ENCODE measurements around the gene BASP1. TPM values are rescaled to one million over a fixed set of nuclear protein-coding genes. Genes with fewer than 3 reads are reported as not detected.

The BASP1 gene
- total RNA-seq, 2 donors from 2014 or later: 3.7 to 5.0 TPM

DNA sequence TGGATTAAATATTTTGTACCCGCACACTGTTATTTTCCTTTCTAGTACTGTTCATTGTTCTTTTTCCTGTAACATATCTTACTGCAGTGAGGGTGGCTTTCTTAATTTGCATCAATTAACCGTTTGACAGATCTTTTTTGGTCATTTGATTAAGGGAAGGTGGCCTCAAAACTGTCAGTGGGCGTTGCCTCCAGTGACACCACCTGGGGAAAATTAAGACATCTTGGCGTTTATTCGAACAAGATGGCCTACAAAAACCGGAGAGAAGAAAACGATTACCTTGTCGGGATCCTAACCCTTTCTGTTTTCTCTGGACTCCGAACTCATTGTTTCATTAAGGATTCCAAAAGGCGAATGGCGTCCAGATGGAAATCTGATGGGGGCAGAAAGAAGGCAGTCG is 2.0 kb downstream of the BASP1 start:
- ATAC-seq (no peak), DNase-seq (no peak)
- intact Hi-C loops (cut with DNase I, micrococcal nuclease): loop anchor here (10.0 kb wide), 2 partner anchors 1065 to 1095 kb away; no protein-coding TSS in a partner anchor

DNA sequence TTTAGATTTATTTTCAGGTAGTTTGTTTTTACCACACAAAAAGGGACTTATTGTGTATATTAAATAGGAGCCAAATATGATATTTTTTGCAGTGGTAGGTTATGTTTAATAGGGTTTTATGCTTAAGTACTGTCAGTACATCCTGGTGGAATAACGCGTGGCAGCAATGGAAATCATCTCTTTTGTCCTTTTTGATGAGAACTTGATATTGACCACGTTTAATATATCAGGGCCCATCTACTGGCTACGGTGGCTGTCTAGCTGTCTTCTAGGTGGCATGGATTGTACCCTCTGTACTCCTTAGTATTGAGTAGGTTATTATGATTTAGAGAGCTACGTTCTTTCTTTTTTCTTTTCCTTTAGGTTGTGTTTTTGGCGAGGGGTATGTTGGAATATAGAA is 2.6 kb downstream of the BASP1 start:
- ATAC-seq (no peak), DNase-seq (no peak)
- intact Hi-C loops (cut with DNase I, micrococcal nuclease): loop anchor here (10.0 kb wide), 2 partner anchors 1065 to 1095 kb away; no protein-coding TSS in a partner anchor

DNA sequence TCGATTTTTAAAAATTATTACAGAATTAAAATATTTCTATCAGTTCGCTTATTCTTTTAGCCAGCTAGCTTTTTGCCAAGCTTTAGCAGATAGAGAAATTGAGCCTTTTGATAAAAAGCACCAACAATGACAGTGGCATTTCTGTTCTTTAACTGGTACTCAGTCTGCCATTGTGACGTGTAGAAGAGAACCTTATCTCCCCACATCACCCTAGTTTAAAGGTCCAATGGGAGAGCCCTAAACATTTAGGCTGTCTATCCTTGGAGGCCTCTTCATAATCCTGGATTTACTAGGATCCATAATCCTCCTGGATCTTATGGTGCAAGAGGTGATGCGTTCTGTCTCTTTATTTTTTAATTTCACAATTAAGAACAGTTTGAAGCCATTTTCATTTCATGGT is 3.0 kb downstream of the BASP1 start:
- no peak for DNase-seq
- no peak for ATAC-seq
- intact Hi-C loops (cut with DNase I, micrococcal nuclease): no loop called here

DNA sequence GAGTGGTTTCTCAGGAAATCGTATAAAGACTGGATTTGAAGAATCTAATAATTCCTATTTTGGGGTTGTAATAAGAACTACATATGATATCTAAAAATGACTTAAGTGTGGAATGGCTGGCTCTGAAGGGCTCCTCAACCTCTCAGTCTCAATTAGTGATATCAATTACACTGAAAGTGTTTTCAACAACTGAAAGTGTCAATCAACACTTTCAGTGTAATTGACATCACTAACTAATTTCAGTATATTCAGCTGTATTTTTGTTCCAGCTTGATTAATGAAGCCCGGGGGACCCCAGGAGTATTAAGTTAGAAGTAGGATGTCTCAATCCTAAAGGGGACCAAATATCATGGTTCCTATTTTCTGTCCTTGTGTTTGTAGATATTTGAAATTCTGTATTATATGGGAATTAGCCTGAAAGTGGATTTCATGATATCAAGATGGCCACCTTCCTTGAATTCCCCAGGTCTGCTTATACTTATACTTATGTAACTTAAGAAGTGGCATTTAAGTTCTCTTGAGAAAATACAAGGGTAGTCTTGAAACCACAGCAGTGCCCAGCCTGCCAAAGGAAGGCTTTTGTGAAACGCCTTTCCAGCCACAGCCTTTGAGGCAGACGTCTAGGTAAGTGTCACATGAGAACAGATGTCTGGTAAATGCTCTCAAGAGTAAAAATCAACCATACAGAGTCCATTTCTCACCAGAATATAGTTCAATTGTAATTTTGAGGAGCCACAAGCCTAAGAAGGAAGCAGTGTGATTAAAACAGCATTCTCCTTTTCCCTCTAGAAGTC is 4.6 kb downstream of the BASP1 start:
- DNase-seq (no peak), ATAC-seq (no peak)
- intact Hi-C loops (cut with DNase I, micrococcal nuclease): no loop called here

DNA sequence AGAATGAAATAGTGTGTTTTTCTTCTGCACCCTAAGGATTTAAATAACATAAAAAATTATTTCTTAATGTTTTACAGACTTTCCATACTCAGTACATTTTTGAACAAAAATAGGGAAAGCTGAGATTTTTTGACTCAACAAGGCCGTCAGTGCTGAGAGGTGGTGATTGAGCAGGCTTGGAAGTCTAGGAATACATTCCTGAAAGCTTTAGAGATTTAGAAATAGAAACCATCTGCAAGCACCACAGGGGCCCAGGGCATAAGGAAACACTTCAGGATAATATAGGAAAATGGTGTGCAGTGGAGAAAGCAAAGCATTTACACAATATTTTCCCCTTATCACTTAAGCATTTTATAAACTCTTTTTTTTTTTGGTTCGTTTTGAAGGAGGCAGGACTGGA is 5.2 kb downstream of the BASP1 start:
- ATAC-seq: no peak
- intact Hi-C loops (cut with DNase I, micrococcal nuclease): no loop called here
- no peak for DNase-seq

DNA sequence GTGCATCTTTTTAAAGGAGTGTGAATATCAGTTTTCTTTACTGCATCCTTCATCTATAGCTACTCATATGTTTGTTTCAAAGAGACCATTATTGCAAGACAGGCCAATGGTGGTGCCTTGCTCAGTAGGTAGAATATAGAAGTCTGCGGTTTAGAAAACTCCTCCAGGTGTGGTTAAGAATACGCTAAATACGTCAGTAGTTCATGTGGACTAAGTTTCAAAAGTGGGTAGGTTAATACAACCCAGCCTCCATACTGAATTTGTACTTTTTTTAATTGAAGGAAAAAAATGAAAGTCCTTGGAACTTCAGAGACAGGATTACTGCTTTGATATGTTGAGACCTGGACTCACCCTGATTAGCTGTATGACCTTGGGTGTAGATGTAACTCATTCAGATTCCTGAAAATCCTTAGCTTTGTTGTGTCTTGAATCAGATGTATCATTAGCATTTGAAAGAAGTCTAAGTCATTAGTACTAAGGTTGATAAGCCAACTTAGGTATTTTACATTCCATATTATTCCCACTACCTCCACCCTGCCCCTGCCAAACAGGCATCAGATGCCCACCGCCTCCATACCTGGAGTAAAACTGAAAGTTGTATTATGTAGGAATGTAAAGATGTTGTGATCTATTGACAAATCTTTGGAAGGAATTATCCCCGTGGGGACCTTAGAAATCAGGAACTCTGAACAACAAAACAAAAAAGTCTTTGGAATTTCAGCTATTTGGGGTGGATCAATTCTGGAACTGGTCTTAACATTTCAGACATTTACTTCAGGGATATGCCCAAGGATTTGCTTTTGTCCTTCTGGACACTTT is 6.1 kb downstream of the BASP1 start:
- DNase-seq (no peak), ATAC-seq (no peak)
- intact Hi-C loops (cut with DNase I, micrococcal nuclease): no loop called here

DNA sequence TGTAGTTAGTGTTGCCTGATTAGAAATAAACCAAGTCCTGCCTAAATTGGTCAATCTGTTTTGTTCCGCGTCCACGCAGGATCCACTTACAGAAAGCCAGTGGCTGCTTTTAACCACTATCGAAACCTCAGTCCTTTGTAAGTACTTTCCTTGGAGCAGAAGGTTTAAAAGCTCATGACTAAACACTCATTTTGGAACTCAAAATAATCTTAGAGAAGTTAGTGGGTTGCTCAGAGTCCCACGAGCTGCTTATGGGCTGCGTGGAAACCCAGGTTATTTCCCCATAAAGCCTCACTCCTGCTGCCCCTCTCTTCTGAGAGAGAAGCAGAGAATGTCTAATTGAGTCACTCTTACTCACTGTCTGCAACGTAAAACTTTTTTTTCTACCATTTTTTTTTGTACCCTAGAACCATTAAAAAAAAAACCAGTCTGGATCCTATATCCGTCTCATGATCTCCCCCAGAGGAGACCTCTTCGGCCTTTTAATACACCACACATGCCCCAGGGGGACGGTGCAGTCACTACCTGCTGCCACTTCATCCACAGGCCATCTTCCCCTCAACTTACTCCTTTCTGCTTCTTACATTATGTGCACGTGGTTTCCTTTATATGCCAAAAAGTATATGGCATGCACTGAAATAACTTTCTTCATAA is 7.6 kb downstream of the BASP1 start:
- intact Hi-C loops (cut with DNase I, micrococcal nuclease): no loop called here
- no peak for DNase-seq
- no peak for ATAC-seq

DNA sequence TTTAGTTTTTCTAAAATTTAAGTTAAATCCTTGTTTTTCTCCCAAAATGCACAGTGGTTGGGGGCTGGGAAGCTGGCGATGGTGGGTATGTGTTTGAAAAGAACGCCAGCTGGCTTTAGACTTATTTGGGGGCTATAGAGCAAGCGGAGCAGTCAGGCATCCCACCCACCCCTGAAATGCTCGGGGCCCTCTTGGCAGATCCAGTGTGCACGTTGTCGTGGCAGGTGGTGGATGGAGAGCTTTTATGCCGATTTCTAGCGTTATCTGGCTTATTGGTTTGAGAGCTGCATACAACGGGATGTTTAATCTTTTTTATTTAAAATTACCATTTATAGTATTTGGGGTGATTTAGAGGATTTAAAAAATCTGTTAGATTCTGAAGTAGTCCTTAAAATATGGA is 8.1 kb downstream of the BASP1 start:
- intact Hi-C loops (cut with DNase I, micrococcal nuclease): no loop called here
- DNase-seq: no peak
- ATAC-seq: no peak

DNA sequence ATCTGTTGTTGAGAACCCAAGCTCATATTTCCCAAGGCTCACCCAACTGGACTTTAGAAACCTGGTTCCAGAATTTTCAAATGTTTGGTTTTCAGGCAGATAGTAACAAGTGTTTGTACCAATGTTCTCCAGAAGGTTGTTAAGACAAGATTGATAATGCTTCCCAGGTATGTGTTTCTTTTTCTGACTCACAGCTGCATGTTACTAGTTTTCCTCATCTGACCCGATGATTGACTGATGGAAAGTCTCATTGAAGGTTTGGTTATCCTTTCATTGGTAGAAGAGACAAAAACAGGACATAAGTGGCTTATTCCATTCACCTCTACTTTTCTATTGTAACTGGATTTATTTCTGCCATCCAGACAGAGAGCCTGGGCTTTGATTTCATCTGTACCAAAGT is 10.4 kb downstream of the BASP1 start:
- intact Hi-C loops (cut with DNase I, micrococcal nuclease): no loop called here
- no peak for DNase-seq
- no peak for ATAC-seq

DNA sequence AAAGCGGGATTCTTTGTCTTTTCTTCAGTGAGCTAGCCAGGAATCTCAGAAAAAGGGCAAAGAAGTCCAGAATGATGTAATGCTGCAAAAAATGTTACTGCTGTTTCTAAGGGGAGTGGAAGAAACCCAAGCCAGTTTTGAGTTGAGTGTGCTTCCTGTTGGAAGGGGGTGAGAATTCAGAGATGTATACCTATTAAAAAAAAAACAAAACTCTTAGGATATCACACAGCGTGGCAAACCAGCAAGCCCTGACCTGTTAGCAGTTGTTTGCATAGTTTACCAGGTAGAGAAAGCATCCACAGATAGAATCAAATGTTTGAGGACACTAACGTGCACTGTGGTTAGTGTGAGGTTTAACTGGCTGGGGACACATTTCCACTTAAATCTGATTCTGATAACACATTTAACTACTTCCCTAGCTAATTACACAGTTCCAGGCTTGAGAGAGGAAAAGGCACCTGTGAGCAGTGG is 11.4 kb downstream of the BASP1 start:
- intact Hi-C loops (cut with DNase I, micrococcal nuclease): no loop called here
- no peak for DNase-seq
- no peak for ATAC-seq

DNA sequence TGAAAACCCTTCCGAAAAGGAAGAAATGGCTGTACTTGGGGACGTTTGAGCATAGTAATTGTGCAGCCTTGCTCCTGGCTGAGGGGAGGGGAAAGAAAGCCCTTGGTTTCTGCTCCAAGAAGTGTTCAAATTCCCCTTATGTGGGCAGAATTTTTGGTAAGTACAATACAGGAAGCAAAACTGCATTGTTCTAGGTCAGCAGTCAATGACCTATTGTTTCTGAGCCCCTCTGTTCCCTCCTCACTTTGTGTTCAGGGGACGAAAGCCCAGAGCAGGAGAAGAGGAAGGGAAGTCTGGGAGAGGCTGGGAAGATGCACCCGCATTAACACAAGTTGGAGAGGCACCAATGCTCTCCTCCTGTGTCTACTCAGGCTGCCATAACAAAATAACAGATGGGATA is 11.9 kb downstream of the BASP1 start:
- ATAC-seq: no peak
- intact Hi-C loops (cut with DNase I, micrococcal nuclease): no loop called here
- no peak for DNase-seq

DNA sequence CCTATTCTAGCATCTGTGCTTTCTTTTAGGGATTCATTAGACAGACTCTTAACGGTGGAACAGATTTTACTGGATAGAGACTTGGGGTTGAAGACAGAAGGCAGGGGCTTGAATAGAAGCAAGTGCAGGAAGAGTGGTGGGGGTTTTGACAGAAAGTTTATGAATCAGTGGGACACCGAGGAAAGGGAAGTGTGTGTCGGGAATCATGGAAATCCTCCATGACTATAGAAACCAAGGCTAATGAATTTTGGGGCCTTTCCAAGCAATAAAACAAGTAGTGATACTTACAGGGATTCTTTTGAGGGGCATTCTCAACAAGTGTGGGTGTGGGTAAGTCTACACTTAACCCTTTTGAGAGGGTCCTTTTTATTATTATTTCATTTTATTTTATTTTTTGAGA is 12.8 kb downstream of the BASP1 start:
- intact Hi-C loops (cut with DNase I, micrococcal nuclease): no loop called here
- no peak for DNase-seq
- ATAC-seq: no peak

DNA sequence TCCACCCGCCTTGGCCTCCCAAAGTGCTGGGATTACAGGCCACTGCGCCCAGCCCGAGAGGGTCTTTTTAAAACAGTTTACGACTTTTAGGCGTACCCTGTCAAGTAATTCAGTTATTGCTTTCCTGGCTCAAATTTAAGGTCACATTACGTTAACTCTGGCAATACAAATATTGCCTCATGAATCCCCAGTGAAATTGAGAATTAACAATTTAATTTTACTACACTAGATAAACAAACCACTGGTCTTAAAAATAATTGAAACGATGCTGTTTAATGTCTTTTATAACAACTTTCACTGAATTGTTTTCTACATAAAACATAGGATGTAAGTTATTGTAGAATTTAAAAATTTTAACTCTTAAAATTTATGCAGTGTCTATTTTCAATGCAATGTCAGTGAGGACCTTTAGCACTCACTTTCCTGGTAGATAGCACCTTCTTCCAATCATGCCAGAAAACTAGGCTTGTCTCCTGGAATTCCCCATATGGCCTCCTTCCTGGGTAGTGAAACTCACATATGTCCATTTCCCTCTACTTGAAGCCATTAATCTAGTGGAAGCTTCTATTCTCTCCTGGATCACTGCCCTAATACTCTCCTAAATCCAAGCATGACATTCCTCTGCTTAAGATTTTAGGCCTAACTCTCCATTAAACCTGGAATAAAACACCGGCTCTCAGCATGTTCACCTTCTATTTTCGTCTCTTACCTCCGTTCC is 13.5 kb downstream of the BASP1 start:
- DNase-seq: no peak
- no peak for ATAC-seq
- intact Hi-C loops (cut with DNase I, micrococcal nuclease): no loop called here

DNA sequence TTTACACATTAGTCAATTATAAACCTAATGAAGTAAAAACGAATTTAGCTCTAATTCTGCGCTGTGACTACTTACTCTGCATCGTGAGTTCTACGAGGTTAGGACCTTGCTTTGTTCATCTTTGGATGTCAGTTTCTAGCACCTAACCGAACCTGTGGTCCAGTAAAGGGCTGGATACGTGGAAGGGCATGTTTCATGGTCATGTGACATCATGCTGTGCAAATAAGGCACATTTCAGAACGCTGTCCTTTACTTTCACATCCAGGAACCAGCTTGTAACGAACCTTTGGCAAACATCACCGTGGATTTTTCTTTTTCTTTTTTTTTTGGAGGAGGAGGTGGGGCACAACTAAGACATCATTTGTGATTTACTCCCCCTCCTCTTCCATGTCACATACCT is 15.0 kb downstream of the BASP1 start:
- ATAC-seq: no peak
- DNase-seq: no peak
- intact Hi-C loops (cut with DNase I, micrococcal nuclease): no loop called here

DNA sequence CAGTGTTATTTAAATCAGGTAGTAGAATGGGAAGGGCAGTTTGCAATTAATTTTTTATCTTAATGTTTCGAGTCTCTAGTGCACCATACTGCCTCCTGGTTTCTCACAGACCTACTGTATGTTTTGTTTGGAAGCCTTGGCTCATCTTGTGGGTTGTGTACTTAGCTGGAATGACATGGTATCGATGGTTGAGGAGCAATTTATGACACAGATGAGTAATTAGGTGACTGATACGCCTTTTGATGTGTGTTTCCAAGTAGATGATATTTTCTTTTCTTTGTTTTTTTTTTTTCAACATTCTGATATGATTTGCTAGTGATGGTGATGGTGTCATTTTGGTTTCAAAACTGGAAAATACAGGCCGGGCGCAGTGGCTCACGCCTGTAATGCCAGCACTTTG is 16.1 kb downstream of the BASP1 start:
- DNase-seq: no peak
- no peak for ATAC-seq
- intact Hi-C loops (cut with DNase I, micrococcal nuclease): no loop called here

DNA sequence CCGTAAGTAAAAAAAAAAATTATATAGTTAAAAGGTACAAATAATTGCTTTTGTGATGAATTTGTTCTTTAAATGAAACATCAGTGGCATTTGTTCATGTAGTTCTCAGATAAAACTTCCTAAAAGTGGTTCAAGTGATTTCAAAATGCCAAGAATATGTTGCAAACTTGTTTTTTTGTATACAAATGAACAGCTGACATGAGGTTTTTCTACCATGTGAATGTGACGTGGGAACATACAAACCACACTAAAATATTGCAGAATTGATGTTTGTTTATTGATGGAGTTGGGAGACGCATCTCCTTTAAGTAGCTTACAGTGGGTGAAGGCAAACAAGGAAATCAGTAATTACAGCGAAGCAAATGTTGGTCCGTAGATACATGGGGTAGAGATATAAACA is 16.9 kb downstream of the BASP1 start:
- intact Hi-C loops (cut with DNase I, micrococcal nuclease): no loop called here
- ATAC-seq: no peak

DNA sequence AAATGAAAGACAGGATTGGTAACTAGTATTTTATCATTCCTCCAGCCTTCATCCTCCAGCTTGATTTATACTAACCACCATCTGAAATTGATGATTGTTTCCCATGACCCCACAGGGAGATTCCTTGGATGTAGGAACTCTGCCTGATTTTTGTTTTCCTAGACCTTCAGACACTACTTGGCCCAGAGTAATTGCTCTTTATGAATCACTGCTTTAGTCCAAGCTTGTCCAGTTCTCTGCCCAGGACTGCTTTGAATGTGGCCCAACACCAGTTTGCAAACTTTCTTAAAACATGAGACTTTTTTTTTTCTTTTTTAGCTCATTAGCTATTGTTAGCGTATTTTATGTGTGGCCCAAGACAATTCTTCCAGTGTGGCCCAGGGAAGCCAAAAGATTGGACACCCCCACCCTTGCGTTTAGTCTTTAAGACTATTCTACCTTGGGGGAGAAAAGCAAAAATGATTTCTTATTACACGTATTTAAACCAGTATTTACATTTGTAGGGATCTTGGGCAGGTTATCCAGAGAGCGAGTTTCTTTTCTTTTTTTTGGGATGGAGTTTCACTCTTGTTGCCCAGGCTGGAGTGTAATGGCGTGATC is 18.4 kb downstream of the BASP1 start:
- no peak for ATAC-seq
- no peak for DNase-seq
- intact Hi-C loops (cut with DNase I, micrococcal nuclease): no loop called here

More for the DNA sequence above, 16.9 kb downstream of the BASP1 start:
- DNase-seq: no peak

DNA sequence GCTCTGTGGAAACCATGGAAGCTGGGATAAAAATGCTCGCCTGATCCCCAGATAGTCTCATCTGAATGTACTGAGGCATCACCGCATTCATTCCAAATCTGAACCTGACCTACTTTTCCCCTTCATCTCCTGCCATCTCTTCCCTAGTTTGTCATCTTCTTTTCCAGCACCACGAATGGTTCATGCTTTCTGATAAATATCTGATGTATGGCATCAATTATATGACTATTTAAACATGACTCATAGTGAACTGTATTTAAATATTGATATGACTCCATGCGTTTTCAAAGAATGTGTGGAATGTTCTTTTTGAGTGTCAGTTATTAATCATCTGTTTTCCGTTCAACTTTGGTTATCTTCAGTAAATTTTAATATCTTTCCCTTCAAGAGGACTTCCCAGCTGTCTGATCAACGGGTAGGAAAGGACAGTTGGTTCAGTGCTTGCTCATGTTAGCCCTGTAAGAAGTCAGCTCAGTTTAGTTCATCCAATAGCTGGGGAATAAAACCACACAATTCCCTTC is 21.1 kb downstream of the BASP1 start:
- intact Hi-C loops (cut with DNase I, micrococcal nuclease): no loop called here
- ATAC-seq: no peak
- DNase-seq: no peak

DNA sequence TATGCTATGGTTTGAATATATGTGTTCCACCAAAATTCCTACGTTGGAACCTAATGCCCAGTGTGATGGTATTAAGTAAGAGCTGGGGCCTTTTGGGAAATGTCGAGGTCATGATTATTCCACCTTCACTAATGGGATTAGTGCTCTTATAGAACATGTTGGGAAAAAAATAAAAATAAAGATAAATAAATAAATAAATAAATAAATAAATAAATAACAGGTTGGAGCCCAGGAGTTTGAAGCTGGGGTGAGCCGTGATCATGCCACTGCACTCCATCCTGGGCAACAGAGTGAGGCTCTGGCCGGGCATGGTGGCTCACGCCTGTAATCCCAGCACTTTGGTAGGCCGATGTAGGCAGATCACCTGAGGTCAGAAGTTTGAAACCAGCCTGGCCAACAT is 22.5 kb downstream of the BASP1 start:
- no peak for DNase-seq
- ATAC-seq: no peak
- intact Hi-C loops (cut with DNase I, micrococcal nuclease): no loop called here
